M059J (cell line): ENCODE data around the gene DYNLRB1. TPM values are rescaled to one million over a fixed set of nuclear protein-coding genes. Genes with fewer than 3 reads are reported as not detected.
A peak's percentile ranks its signal among the peaks of the same experiment; 100 is the strongest.
"Not testable (repeated sequence)": the region's sequence is repeated elsewhere in the genome, so short reads cannot be mapped to it uniquely, and the experiment has no call there.

Experiments
- DNase-seq: peaks from one replicate; pipeline ENCODE4 v3.0.0-alpha.2; 2012; ENCODE audit warnings: low read depth
- total RNA-seq: library from RNA; depleted of rRNA; stranded (reverse); fragments of >200 nt; shearing (Covaris generic); gene quantifications from 2 replicates; pipeline ENCODE4 v1.2.3, GENCODE V29; 2014; rRNA removed

The DYNLRB1 gene
- total RNA-seq: 305 and 515 TPM in 2 replicates

GRCh38 chr20:34516247-34517113 lies at the start of gene DYNLRB1:
Gene DYNLRB1 (plus strand): TSS chr20:34516422. CDS start chr20:34516459, 37 bp downstream.
- peak; percentile 98 for DNase-seq

GRCh38 chr20:34468951-34469350 lies 47.3 kb upstream of the DYNLRB1 start:
- DNase-seq: no peak

- DNase-seq: peak; percentile 57
Measured at GRCh38 chr20:34472246-34472925, 43.8 kb upstream of the DYNLRB1 start.

GRCh38 chr20:34473262-34473883 lies 42.8 kb upstream of the DYNLRB1 start:
- peak; percentile 25 for DNase-seq

- DNase-seq: no peak
Measured at GRCh38 chr20:34475979-34476736, 40.1 kb upstream of the DYNLRB1 start.

GRCh38 chr20:34479627-34480026 lies 36.6 kb upstream of the DYNLRB1 start:
- DNase-seq: no peak

- DNase-seq: not testable (repeated sequence)
Measured at GRCh38 chr20:34482154-34482553, 34.1 kb upstream of the DYNLRB1 start.

- not testable (repeated sequence) for DNase-seq
Measured at GRCh38 chr20:34483585-34484220, 32.5 kb upstream of the DYNLRB1 start.

- no peak for DNase-seq
Measured at GRCh38 chr20:34485068-34485634, 31.1 kb upstream of the DYNLRB1 start.

- DNase-seq: no peak
Measured at GRCh38 chr20:34491226-34491931, 24.8 kb upstream of the DYNLRB1 start.

- no peak for DNase-seq
Measured at GRCh38 chr20:34491932-34492509, 24.2 kb upstream of the DYNLRB1 start.

- no peak for DNase-seq
Measured at GRCh38 chr20:34493646-34494045, 22.6 kb upstream of the DYNLRB1 start.

- DNase-seq: no peak
Measured at GRCh38 chr20:34495307-34495706, 20.9 kb upstream of the DYNLRB1 start.

- no peak for DNase-seq
Measured at GRCh38 chr20:34495916-34496315, 20.3 kb upstream of the DYNLRB1 start.

- not testable (repeated sequence) for DNase-seq
Measured at GRCh38 chr20:34497596-34497995, 18.6 kb upstream of the DYNLRB1 start.

- no peak for DNase-seq
Measured at GRCh38 chr20:34500823-34501222, 15.4 kb upstream of the DYNLRB1 start.

GRCh38 chr20:34506480-34506879 lies 9.7 kb upstream of the DYNLRB1 start:
- no peak for DNase-seq

GRCh38 chr20:34507702-34508413 lies 8.4 kb upstream of the DYNLRB1 start:
- no peak for DNase-seq

- DNase-seq: no peak
Measured at GRCh38 chr20:34510575-34510974, 5.6 kb upstream of the DYNLRB1 start.
